Bronchial epithelial cell (primary cell): Measurements from ENCODE around the gene UCK1. TPM values are rescaled to one million over a fixed set of nuclear protein-coding genes. Genes with fewer than 3 reads are reported as not detected.

Source experiments
- DNase-seq: peaks from one replicate; pipeline ENCODE4 v3.0.0-alpha.2; 2010; ENCODE audit warnings: low read depth
- FAIRE-seq: peaks from 2 replicates; lab custom pipeline; 2011; peaks lifted over from hg19 to GRCh38; lab: Jason Lieb, UNC
- H3K27me3 ChIP-seq: 2 replicates; pipeline ENCODE4 v1.5.1; 2011; ENCODE audit warnings: low read length; ENCODE audit not compliant: control insufficient read depth, insufficient read depth
- H3K36me3 ChIP-seq: 2 replicates; pipeline ENCODE4 v1.5.1; 2011; ENCODE audit warnings: low read length; ENCODE audit not compliant: control insufficient read depth, insufficient read depth
- H3K4me3 ChIP-seq: 2 replicates; pipeline ENCODE4 v1.5.1; 2011; ENCODE audit warnings: mild to moderate bottlenecking, low read depth, low read length, control low read depth
- CTCF ChIP-seq: IDR thresholded peaks from 2 replicates; pipeline ENCODE4 v1.5.1; 2011; ENCODE audit warnings: mild to moderate bottlenecking, moderate library complexity, low read length, control low read depth, inconsistent platforms; ENCODE audit not compliant: insufficient read depth, severe bottlenecking
- total RNA-seq: library from RNA; depleted of rRNA; stranded (reverse); fragments of >200 nt; gene quantifications from 2 replicates; pipeline ENCODE4 v1.2.1, GENCODE V29; 2014

Gene UCK1
- total RNA-seq, 1 donor from 2014 or later = 15.0 TPM

GRCh38 chr9:131577005-131578000 is 46.2 kb upstream of the UCK1 start:
- FAIRE-seq = no peak
- DNase-seq = no peak
- Histone ChIP-seq H3K36me3 (peaks cover 18% of the 10 kb centered on the region), H3K27me3 (no peaks in the 10 kb centered on the region), H3K4me3 (no peak overlapping the region)
- no peak for TF ChIP-seq CTCF

- Histone ChIP-seq H3K36me3 (peaks cover 17% of the 10 kb centered on the region), H3K27me3 (no peaks in the 10 kb centered on the region), H3K4me3 (no peak overlapping the region)
- TF ChIP-seq CTCF = no peak
- no peak for DNase-seq
- no peak for FAIRE-seq
These were observed 45.1 kb upstream of the UCK1 start for GRCh38 chr9:131575946-131576853.

DNA sequence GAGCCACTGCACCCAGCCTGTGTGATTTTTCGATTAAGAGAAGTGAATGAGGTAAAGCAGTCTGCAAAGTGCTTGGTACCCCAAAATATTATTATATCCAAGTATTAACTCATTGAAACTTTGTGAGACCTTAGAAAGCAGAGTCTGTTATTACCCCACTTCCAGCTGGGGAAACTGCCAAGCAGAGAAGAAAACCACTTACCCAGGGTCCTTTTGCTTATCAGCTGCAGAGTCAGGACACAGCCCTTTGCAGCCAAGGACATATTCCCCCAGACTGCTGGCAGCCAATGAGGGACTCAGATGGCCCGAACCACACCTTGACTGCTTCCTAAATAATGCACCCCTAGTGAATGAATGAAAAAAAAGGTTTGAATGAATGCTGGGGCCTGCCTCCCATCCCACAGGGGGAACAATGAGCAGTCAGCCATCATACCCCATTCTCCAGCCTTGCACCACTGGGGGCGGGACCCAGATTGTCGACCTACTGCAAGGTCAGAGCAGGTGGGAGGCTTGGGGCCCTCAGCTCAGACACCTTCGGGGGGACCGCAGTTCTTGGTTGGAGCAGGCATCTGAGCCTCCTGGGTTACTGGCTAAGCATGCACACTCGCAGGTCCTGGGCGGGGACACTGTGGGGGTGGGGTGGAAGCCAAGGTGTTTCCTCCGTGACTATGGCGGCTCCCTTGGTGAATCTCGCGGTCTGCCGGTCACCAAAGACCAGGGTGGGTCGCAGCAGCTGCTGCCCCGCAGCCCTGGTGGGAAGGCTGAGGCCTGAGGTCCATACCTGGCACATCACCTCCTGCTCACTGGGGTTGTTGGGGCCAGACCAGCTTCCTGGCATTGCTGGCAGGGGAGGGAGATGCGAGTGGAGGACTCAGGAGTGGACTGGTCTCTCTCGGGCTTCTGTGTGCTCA is 43.9 kb upstream of the UCK1 start:
- FAIRE-seq = no peak
- DNase-seq = no peak
- H3K4me3 ChIP-seq = no peak overlapping the region
- no peaks in the 10 kb centered on the region for H3K27me3 ChIP-seq
- no peak for TF ChIP-seq CTCF
- H3K36me3 ChIP-seq = peaks cover 14% of the 10 kb centered on the region

- no peak for TF ChIP-seq CTCF
- no peak overlapping the region for H3K4me3 ChIP-seq
- DNase-seq = no peak
- no peaks in the 10 kb centered on the region for H3K27me3 ChIP-seq
- no peaks in the 10 kb centered on the region for H3K36me3 ChIP-seq
- no peak for FAIRE-seq
These were observed 36.8 kb upstream of the UCK1 start for GRCh38 chr9:131567910-131568309.

- Histone ChIP-seq H3K27me3 (no peaks in the 10 kb centered on the region), H3K36me3 (no peaks in the 10 kb centered on the region), H3K4me3 (no peak overlapping the region)
- no peak for DNase-seq
- no peak for FAIRE-seq
- no peak for TF ChIP-seq CTCF
These were observed 35.1 kb upstream of the UCK1 start for GRCh38 chr9:131566158-131566557.
